HG03558 (cell line): ENCODE results near the gene PPP2R5A.

ENCODE experiments used
- ATAC-seq: cut with Tn5 transposase; IDR thresholded peaks from one replicate; pipeline ENCODE4 v1.9.1; 2021; ENCODE audit warnings: moderate number of reproducible peaks; ENCODE audit not compliant: unreplicated experiment; ENCODE audit errors: extremely low read depth

The PPP2R5A gene

DNA sequence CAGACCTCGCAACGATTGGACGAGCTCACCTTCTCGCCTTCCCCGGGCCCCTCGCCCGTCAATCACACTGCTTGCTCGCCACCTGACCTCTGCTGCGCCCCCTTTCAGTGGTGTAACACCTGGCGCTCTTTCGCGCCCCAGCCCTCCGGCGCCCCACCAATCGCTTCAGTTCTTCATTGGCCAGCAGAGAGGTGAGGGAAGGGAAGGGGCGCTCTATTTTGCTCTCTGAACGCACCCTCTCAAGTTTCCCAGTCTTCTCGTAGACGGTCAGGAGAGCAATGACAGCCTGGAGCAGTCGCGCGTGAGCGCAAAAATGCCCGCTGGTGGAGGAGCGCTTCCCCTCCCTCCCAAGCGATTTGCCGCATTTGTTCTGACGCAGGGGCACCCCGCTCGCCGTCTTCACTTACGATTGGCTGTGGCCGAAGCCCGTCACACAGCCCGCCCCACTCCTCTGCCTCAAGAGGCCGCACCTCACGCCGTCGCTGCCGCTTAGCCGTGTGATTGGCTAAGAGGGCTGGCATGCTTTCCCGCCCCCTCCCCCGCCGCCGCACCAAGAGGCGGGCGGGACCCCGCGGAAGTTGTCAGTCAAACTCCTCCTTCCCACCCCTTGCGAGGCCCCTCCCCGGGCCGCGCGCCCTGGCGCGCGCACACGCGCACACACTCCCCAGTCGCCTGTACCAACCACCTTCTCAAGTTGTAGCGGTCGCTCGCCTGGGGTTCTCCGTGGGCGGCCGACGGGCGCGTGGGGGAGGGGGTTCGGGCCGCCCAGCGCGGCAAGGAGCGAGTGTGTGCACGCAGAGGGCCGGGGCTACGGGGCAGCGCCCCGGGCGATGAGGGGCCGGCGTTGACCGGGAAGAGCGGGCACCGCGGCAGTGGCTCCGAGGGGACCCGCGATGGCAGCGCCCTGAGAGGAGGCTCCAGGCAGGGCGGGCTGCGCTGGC, at the start of gene PPP2R5A:
PPP2R5A (plus strand) TSS at position 667 of the 941 bp plus-strand sequence. CDS start 701 bp downstream, outside the sequence.
- ATAC-seq: peak; percentile 84

- ATAC-seq: no peak
Observed at GRCh38 chr1:212235857-212236256, 49.4 kb upstream of the PPP2R5A start.

- ATAC-seq: no peak
Observed at GRCh38 chr1:212236664-212237220, 48.5 kb upstream of the PPP2R5A start.

DNA sequence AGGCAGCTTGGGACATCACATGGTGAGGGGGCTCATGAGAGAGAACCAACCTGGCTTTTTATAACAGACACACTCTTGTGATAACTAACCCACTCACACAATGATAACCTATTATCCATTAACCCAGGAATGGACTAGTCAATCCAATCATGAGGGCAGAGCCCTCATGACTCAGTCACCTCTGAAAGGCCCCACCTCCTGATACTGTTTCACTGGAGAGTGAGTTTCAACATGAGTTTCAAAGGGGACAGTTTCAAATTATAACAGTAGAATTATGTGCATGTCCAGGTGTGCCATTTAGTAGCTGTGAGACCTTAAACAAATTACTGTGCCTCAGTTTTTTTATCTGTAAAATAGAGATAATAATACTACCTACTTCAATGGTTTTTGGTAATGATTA, 47.6 kb upstream of the PPP2R5A start:
- ATAC-seq: peak; percentile 93

DNA sequence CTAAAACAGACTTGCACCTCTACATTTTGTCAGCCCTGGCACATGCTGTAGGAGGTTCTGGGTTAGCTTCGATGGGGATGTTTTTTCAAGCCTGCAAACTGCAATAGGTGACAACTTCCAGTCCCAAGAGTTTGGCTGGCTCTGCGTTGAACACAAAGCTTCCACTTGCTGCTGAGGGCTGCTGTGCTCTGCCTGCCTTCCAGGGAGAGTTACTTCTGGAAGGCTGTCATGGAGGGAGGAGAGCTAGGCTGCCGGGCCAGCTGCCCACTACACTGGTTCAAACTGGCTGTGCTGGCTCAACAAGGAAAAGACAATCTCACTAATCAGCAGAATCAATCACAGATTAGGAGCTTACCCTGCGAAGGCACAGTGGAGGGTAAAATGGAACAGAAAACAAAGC, 46.7 kb upstream of the PPP2R5A start:
- no peak for ATAC-seq

DNA sequence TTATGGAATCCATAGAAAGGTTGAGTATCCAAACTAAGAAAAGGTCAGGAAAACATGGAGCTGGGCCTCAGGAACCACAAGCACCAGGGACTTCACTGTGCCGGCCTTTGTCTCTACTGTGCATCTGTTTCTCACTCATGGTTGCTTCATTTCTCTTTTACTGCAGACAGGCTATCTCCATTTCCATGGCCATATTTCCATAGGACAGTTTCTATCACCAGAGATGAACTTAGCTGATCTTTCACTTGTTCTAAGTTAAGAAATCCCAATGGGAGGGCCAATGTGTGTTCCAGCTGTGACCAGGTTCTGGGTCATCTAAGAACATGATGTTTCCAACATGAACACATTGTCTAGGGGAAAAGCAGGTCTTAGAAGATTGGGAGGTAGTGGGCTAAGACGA, 43.7 kb upstream of the PPP2R5A start:
- ATAC-seq: no peak

DNA sequence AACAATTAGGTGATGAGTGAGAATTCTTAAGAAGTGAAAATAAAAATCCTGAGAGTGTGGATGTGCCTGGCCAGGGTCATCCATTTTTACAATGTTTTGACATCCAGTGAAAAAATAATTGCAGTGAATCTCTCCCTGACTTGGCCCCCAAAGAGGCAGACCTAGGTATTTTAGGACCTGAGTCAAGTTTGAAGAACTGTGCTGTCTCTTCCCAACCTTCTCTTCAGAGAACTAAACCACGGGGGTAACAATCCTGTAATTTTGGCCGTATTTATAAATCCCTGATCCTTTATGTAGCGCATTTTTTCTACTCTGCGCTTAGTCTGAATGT, 43.3 kb upstream of the PPP2R5A start:
- ATAC-seq: no peak

- ATAC-seq: no peak
Observed at GRCh38 chr1:212242288-212242984, 42.8 kb upstream of the PPP2R5A start.

- ATAC-seq: no peak
Observed at GRCh38 chr1:212242985-212243308, 42.3 kb upstream of the PPP2R5A start.

DNA sequence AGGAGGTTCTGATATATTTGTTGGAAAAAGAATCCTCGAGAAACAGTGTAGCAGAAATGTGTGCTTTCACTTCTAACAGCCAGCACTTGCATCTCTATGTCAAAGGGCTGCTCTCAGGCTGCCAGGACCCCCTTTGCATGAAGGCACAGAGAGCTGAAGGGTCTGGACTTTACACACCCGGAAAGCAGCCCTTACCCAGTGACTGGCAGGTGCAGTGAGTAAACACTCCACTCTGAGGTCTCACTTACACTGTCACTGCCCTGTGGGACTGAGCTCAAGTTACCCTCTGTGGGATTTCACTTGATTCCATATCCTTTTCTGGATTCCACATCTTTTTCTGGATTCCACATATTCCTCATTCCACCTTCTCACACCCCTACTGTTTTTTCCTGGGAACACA, 40.8 kb upstream of the PPP2R5A start:
- no peak for ATAC-seq

DNA sequence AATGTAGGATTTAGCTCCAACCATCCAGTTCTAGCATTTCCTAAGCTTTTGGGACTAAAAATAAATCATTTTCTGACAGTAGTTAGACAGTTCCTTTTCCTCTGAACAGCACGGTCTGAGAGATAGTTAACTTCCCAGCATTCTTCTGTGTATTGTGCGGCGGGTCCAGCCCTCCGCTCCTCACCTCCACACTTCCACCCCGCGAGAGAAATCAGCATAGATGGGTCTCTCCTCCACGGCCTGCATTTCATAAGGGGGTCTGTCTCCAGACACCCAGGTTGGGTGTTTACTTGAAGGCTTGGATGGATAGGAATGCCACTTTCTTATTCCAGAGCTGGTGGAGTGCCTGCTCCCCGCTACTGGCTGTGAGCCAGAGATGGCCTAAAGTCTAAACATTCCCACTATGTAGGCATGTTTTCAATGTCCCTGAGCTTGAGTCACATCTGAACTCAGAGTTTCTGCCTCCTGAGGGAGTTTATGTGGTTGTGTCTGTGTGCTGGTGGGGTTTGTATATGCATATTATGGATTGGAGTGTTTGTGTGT, 38.0 kb upstream of the PPP2R5A start:
- ATAC-seq: no peak

GRCh38 chr1:212247988-212248387, 37.2 kb upstream of the PPP2R5A start:
- no peak for ATAC-seq

DNA sequence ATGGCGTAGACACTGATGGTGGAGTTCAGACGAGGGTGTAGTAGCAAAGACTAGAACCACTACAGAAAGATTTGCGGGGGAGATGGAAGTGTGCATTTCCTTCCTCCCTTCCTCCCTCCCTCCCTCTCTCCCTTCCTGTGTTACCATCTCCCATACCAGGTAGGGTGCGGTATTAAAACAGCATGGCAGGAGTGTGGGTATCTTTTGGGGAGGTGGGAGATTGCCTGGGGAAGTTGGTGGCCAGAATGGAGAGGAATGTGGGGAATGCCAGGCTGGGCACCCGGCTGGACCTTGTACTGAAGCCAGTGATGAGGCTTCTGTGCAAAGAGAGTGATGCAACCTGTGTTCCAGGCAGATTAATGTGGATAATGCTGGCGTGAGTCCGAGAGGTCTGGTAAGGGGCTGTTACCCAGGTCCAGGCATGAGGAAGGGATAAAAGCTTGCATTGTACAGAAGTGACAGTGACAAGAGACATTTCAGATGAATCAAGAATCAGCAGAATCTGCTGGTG, 30.3 kb upstream of the PPP2R5A start:
- ATAC-seq: no peak

DNA sequence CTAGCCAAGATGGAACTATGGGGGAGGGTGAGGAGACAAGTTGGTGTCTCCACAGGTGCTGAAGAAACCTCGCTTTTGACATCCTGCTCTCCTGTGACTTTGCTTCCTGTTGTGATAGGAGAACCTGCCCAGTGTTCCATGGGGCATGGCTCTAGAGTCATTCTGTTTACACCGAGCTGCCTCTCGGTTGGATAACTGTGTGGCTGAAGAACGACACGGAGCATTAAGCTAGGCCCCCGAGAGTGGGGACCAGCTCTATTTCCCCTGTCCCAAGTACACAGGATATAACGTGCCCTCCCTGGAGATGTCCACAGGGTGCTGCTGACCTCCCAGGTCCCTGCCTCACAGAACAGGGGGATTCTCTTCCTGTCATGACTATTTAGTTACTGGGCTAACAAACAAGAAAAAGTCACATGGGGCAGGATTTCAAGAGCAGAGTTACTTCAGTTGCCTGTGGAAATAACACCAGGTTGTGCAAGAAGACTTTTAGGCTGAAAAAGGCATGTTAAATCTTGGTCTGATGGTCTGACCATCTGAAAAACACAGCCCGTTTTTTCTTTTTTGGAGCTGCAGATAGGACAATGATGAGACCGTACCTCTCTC, 29.4 kb upstream of the PPP2R5A start:
- ATAC-seq: no peak

GRCh38 chr1:212256369-212256768, 28.8 kb upstream of the PPP2R5A start:
- no peak for ATAC-seq

DNA sequence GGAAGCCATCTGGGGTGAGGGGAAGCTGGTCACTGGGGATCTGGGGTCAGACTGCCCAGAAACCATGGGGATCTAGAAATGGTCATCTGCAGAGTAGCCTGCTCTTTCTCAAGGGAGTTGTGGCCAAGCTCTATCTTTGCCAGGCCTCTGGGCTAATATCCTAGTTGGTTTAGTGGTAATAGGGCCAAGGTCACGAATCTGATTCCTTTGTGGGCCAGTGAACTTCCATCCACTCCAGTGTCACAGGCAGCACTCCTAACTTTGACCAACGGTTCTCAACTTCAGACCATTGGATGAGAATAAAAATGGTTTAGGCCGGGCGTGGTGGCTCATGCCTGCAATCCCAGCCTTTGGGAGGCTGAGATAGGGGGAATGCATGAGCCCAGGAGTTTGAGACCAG, 28.1 kb upstream of the PPP2R5A start:
- ATAC-seq: no peak

- no peak for ATAC-seq
Observed at GRCh38 chr1:212259693-212260480, 25.3 kb upstream of the PPP2R5A start.

- no peak for ATAC-seq
Observed at GRCh38 chr1:212260557-212261355, 24.5 kb upstream of the PPP2R5A start.

GRCh38 chr1:212261361-212261929, 23.8 kb upstream of the PPP2R5A start:
- no peak for ATAC-seq
